AG09319 (cell line): ENCODE measurements around the gene C1orf87.

Experiments
- DNase-seq: peaks from one replicate; pipeline ENCODE4 v3.0.0-alpha.2; 2010; ENCODE audit warnings: low read depth; ENCODE audit errors: extremely low read depth
- CTCF ChIP-seq: IDR thresholded peaks from 2 replicates; pipeline ENCODE4 v1.5.1; 2011; ENCODE audit warnings: low read depth, mild to moderate bottlenecking, inconsistent platforms, low read length, moderate library complexity

C1orf87 gene

GRCh38 chr1:59999006-59999405 is 74.6 kb downstream of the C1orf87 start:
- no peak for TF ChIP-seq CTCF
- DNase-seq: no peak

GRCh38 chr1:59997479-59998115 is 76.0 kb downstream of the C1orf87 start:
- no peak for TF ChIP-seq CTCF
- DNase-seq: no peak

GRCh38 chr1:59994302-59995198 is 79.0 kb downstream of the C1orf87 start:
- no peak for TF ChIP-seq CTCF
- DNase-seq: no peak

DNA sequence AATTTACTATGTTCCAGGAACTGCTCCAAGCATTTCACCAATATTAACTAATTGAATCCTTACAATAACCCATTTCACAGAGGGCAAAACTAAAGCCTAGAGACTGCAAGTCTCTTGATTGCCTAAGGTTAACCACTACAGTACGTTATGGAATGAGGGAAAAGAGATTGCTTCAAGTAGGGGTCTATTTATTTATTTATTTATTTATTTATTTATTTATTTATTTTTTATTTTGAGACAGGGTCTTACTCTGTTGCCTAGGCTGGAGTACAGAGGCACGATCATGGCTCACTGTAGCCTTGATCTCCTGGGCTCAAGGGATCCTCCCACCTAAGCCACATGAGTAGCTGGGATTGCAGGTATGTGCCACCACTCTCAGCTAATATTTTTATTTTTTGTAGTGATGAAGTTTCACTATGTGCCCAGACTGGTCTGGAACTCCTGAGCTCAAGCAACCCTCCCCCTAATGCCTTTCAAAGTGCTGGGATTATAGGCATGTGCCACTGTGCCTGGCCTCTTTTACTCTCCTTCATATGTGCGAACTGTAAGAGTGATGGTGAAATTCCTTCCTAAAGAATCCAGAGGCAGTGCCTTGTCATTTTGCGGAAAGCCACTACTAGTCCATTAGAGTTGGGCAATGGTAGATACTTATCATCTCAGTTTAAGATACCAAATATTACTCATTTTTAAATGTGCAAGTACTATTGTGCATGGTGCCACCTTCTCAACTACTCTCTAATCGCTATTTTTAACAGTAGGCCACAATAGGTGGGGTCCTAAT is 81.3 kb downstream of the C1orf87 start:
- DNase-seq: no peak
- no peak for TF ChIP-seq CTCF

DNA sequence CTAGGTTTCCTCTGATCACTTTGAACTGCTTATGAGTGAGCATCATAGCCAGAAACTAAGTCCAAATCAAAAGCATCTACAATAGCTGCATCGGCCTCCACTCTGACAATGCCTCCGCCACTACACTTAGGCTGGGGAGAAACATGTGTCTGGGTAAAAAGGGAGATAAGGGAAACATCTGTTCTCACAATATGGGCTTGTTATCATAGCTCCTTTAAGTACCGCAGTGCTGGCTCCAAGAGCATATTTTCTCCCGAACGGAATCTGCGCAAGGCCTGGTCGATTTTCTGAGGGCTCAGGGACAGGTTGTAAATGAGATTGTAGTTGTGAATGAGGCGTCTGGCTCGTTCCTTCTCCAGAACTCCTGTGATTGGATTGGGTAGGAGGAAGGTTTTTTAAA is 83.1 kb downstream of the C1orf87 start:
- DNase-seq: no peak
- TF ChIP-seq CTCF: no peak

DNA sequence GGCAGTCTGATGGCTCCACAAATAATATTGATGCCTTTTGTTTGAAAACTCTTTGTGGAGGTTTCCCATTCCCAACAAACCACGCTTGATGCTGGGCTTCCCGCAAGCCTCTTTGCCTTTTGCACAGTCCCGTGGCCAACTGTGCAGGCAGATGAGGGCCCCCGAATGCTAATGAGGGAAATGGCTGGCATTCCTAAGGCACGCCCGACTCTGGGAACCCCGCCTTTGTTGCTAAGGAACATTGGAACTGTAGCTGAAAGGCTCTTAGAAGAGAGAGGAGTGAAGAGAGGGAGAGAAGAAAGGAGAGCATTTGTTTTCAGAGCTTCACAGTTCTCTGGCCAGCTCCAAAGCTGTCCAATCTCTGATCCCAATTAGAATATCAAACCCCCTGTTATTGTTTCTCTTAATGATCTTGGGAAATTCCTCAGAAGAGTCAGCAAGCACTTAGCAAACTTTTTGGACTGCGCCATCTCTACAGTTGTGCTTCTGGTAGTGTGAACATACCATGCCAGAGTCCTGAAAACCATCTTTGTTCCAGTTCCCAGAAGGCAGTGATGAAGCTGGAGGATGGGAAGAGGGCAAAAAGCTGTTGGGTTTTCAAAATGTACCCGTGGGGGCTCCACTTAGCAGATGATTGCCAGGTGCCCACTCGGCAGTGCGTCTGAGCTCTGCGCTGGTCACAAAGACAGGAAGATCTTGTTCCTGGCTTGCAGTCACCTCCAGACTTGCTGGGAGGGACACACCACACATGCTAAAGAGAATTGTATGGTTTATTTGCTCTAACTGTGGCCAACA is 86.9 kb downstream of the C1orf87 start:
- no peak for TF ChIP-seq CTCF

More for the DNA sequence above, 86.9 kb downstream of the C1orf87 start:
- no peak for DNase-seq
